MCF 10A (cell line): ENCODE data around the gene SPATA4. TPM values are rescaled to one million over a fixed set of nuclear protein-coding genes. Genes with fewer than 3 reads are reported as not detected.

Experiments
- BruUV-seq: library from RNA; stranded (reverse); fragments of 400-500 nt; replicated peaks from 2 replicates; lab custom pipeline; 2021; lab: Mats Ljungman, UMichigan
- CTCF ChIA-PET: fragments of 300-600 bp; sonication (Branson Sonifier 250); formaldehyde crosslinking; extraction: SDS; loops from one replicate; lab custom pipeline; 2021; ENCODE audit warnings: antibody characterized with exemption, inconsistent platforms; lab: Yijun Ruan, JAX
- POLR2A ChIA-PET: fragments of 300-600, 350-650 bp; sonication (Branson Sonifier 250); formaldehyde crosslinking; extraction: SDS; loops from one replicate; lab custom pipeline; 2020; ENCODE audit warnings: antibody characterized with exemption, inconsistent platforms; lab: Yijun Ruan, JAX
- DNase-seq: peaks from one replicate; pipeline ENCODE4 v3.0.0-alpha.2; 2018; ENCODE audit not compliant: unreplicated experiment
- H3K27ac Mint-ChIP-seq: one replicate; pipeline ENCODE4 v1.8.0; 2022; ENCODE audit warnings: mild to moderate bottlenecking, low read depth, mixed read lengths; ENCODE audit not compliant: unreplicated experiment
- H3K27me3 Mint-ChIP-seq: one replicate; pipeline ENCODE4 v1.8.0; 2022; ENCODE audit warnings: mixed read lengths; ENCODE audit not compliant: insufficient read depth, unreplicated experiment
- H3K36me3 Mint-ChIP-seq: one replicate; pipeline ENCODE4 v1.8.0; 2022; ENCODE audit warnings: mild to moderate bottlenecking, moderate library complexity, mixed read lengths; ENCODE audit not compliant: insufficient read depth, unreplicated experiment
- H3K4me1 Mint-ChIP-seq: one replicate; pipeline ENCODE4 v1.8.0; 2022; ENCODE audit warnings: mixed read lengths; ENCODE audit not compliant: insufficient read depth, unreplicated experiment
- H3K4me3 Mint-ChIP-seq: one replicate; pipeline ENCODE4 v1.8.0; 2022; ENCODE audit warnings: mild to moderate bottlenecking, moderate library complexity, mixed read lengths; ENCODE audit not compliant: unreplicated experiment
- H3K9me3 Mint-ChIP-seq: one replicate; pipeline ENCODE4 v1.8.0; 2022; ENCODE audit warnings: mixed read lengths; ENCODE audit not compliant: unreplicated experiment
- intact Hi-C: fragments of 100-400 bp; cut with micrococcal nuclease; formaldehyde crosslinking; loops from 2 replicates; pipeline ENCODE4 v1.14.1; 2022
- total RNA-seq: library from RNA; stranded (reverse); gene quantifications from 2 replicates; pipeline ENCODE4 v1.2.3, GENCODE V29; 2022
- TF ChIP-seq, protein P1 (sequence below): fragments of 200-600 bp; IDR thresholded peaks from one replicate; pipeline ENCODE4 v1.8.0; 2022; ENCODE audit warnings: antibody characterized with exemption, mild to moderate bottlenecking; ENCODE audit not compliant: unreplicated experiment

Gene SPATA4
- total RNA-seq, 1 experiment from 2014 or later = 0.21 TPM

- Mint-ChIP-seq H3K4me1 (peaks cover 10% of the 10 kb centered on the region), H3K4me3 (no peak overlapping the region), H3K36me3 (no peaks in the 10 kb centered on the region), H3K27ac (peak overlapping the region; percentile 37), H3K27me3 (no peaks in the 10 kb centered on the region), H3K9me3 (no peaks in the 10 kb centered on the region)
- DNase-seq = peak; percentile 70
- CTCF ChIA-PET = interaction anchor here (0.7 to 1.1 kb wide), 3 partner anchors 11 to 140 kb away, joined by 3 to 4 read pairs (median 3); partner anchors contain the start of gene SPATA4
- intact Hi-C loops = loop anchor here (1.0 kb wide), 1 partner anchor 89 kb away; no protein-coding TSS in a partner anchor
- no TSS peak for BruUV-seq
- POLR2A ChIA-PET = interaction anchor here (0.9 to 1.0 kb wide), 2 partner anchors 10 to 25 kb away, joined by 4 to 5 read pairs; no protein-coding TSS in a partner anchor
- TF ChIP-seq, protein P1, sequence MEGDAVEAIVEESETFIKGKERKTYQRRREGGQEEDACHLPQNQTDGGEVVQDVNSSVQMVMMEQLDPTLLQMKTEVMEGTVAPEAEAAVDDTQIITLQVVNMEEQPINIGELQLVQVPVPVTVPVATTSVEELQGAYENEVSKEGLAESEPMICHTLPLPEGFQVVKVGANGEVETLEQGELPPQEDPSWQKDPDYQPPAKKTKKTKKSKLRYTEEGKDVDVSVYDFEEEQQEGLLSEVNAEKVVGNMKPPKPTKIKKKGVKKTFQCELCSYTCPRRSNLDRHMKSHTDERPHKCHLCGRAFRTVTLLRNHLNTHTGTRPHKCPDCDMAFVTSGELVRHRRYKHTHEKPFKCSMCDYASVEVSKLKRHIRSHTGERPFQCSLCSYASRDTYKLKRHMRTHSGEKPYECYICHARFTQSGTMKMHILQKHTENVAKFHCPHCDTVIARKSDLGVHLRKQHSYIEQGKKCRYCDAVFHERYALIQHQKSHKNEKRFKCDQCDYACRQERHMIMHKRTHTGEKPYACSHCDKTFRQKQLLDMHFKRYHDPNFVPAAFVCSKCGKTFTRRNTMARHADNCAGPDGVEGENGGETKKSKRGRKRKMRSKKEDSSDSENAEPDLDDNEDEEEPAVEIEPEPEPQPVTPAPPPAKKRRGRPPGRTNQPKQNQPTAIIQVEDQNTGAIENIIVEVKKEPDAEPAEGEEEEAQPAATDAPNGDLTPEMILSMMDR = no peak
Measured at GRCh38 chr4:176185051-176185450, 10.3 kb downstream of the SPATA4 start.

DNA sequence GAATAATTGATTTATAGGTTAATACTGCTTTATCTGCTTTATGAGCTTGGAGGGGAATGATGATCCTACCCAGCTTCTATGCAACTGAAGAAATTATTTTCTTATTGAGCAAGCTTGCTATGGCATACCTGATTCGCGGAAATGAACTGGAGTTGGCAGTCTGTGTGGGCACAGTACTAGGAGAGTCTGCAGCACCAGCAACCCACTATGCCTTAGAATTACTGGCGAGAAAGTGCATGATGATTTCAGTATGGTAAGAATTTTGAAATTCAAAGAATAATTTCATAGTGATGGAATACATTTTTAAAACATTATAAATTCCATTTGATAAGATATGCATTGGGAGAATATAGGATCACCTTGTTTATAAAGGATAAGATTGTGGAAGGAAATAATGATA is 32.3 kb downstream of the SPATA4 start:
- intact Hi-C loops = no loop called here
- TF ChIP-seq, protein P1 = no peak
- H3K4me1 Mint-ChIP-seq = no peaks in the 10 kb centered on the region
- POLR2A ChIA-PET = interaction anchor here (1.0 kb wide), 1 partner anchor 12 kb away, joined by 3 read pairs; no protein-coding TSS in a partner anchor
- BruUV-seq = no TSS peak
- H3K27me3 Mint-ChIP-seq = no peaks in the 10 kb centered on the region
- DNase-seq = no peak
- CTCF ChIA-PET = interaction anchor here (0.6 to 1.9 kb wide), 4 partner anchors 12 to 885 kb away, joined by 3 to 7 read pairs (median 5); no protein-coding TSS in a partner anchor
- H3K27ac Mint-ChIP-seq = no peak overlapping the region
- no peaks in the 10 kb centered on the region for H3K36me3 Mint-ChIP-seq
- no peaks in the 10 kb centered on the region for H3K9me3 Mint-ChIP-seq
- no peak overlapping the region for H3K4me3 Mint-ChIP-seq

GRCh38 chr4:176156656-176157055 is 38.7 kb downstream of the SPATA4 start:
- no peak overlapping the region for H3K4me3 Mint-ChIP-seq
- CTCF ChIA-PET = no interaction called here
- intact Hi-C loops = no loop called here
- no peaks in the 10 kb centered on the region for H3K36me3 Mint-ChIP-seq
- no peaks in the 10 kb centered on the region for H3K9me3 Mint-ChIP-seq
- TF ChIP-seq, protein P1 = no peak
- POLR2A ChIA-PET = no interaction called here
- DNase-seq = peak; percentile 62
- no peak overlapping the region for H3K27ac Mint-ChIP-seq
- no TSS peak for BruUV-seq
- no peaks in the 10 kb centered on the region for H3K27me3 Mint-ChIP-seq
- no peaks in the 10 kb centered on the region for H3K4me1 Mint-ChIP-seq

GRCh38 chr4:176153124-176153523 is 42.3 kb downstream of the SPATA4 start:
- no peak overlapping the region for H3K4me3 Mint-ChIP-seq
- no peaks in the 10 kb centered on the region for H3K9me3 Mint-ChIP-seq
- TF ChIP-seq, protein P1 = no peak
- intact Hi-C loops = loop anchor here (5.0 kb wide), 1 partner anchor 169 kb away; no protein-coding TSS in a partner anchor
- no TSS peak for BruUV-seq
- H3K36me3 Mint-ChIP-seq = no peaks in the 10 kb centered on the region
- H3K27ac Mint-ChIP-seq = no peak overlapping the region
- POLR2A ChIA-PET = no interaction called here
- no peaks in the 10 kb centered on the region for H3K27me3 Mint-ChIP-seq
- CTCF ChIA-PET = interaction anchor here (0.6 to 6.1 kb wide), 4 partner anchors 124 to 1047 kb away, joined by 3 to 68 read pairs (median 10); no protein-coding TSS in a partner anchor
- no peaks in the 10 kb centered on the region for H3K4me1 Mint-ChIP-seq
- no peak for DNase-seq
